ENCODE results near the gene AMELY.
"Not testable (repeated sequence)": the region's sequence is repeated elsewhere in the genome, so short reads cannot be mapped to it uniquely, and the experiment has no call there.

- TF ChIP-seq CTCF (IDR thresholded peaks at IDR 0.05; ENCODE audit: insufficient read depth, low read depth, low read length); EZH2 (IDR thresholded peaks at IDR 0.05; ENCODE audit: insufficient read depth, low read length): not testable (repeated sequence)
These were observed 68.9 kb downstream of the AMELY start for GRCh38 chrY:6842650-6843049.

Data from astrocyte (in vitro differentiated cells and primary cell).